ELR (cell line): ENCODE results near the gene ARSD.
"Not testable (repeated sequence)": the region's sequence is repeated elsewhere in the genome, so short reads cannot be mapped to it uniquely, and the experiment has no call there.

Source experiments
- DNase-seq: peaks from one replicate; pipeline ENCODE4 v3.0.0-alpha.2; 2015; ENCODE audit warnings: low read depth

The ARSD gene, protein sequence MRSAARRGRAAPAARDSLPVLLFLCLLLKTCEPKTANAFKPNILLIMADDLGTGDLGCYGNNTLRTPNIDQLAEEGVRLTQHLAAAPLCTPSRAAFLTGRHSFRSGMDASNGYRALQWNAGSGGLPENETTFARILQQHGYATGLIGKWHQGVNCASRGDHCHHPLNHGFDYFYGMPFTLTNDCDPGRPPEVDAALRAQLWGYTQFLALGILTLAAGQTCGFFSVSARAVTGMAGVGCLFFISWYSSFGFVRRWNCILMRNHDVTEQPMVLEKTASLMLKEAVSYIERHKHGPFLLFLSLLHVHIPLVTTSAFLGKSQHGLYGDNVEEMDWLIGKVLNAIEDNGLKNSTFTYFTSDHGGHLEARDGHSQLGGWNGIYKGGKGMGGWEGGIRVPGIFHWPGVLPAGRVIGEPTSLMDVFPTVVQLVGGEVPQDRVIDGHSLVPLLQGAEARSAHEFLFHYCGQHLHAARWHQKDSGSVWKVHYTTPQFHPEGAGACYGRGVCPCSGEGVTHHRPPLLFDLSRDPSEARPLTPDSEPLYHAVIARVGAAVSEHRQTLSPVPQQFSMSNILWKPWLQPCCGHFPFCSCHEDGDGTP

DNA sequence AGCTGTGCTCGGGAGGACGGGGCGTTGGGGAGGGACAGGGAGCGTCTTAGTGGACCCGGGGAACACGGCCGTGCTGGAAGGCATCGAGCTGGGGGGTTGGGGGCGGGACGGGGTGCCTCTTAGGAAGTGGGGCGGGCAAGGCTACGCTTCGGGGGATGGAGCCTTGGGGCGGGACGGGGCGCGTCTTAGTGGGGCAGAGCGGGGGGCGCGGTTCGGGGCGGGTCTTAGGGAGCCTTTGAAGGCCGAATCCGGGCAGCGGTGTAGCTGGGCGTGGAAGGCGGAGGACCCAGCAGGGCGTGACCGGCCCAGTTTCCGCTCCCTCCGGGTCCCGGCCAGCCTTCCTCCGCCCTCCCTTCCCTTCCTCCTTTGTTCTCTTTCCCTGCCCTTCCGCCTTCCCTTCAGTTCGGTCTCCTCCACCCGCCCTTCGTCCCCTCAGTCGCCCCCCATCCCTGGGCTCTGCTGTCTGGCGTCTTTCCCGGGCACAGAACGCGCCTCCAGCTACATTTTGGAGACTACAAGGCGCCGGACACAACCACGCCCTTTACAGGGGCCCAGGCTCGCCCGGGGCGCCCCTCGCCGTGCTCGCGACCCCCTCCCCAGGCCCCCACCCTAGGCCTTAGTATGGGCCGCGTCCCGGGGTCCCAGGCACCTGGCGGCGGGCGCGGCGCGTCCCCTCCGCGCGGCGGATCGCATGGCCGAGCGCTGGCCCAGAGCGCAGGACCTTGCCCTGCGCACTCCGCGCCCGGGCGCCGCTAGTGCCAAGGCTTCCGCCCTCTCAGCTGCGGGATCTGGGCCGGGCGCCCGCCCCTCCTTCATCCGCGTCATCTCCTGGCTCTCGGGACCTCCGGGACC lies at the start of gene ARSD:
TSS of gene ARSD (minus strand) at position 757 of the 852 bp plus-strand sequence. CDS start at position 693, 64 bp downstream.
- peak; percentile 88 for DNase-seq

DNA sequence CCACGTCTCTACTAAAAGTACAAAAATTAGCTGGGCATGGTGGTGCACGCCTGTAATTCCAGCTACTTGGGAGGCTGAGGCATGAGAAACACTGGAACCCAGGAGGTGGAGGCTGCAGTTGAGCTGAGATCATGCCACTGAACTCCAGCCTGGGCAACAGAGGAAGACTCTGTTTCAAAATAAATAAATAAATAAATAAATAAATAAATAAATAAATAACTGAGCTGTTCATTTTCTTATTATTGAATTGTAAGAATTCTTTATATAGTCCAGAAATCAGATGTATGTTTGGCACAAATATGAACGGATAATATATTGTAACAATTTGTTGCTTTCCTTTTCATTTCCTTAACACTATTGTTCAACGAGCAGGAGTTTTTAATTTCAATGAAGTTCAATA lies 49.5 kb upstream of the ARSD start:
- DNase-seq: not testable (repeated sequence)

DNA sequence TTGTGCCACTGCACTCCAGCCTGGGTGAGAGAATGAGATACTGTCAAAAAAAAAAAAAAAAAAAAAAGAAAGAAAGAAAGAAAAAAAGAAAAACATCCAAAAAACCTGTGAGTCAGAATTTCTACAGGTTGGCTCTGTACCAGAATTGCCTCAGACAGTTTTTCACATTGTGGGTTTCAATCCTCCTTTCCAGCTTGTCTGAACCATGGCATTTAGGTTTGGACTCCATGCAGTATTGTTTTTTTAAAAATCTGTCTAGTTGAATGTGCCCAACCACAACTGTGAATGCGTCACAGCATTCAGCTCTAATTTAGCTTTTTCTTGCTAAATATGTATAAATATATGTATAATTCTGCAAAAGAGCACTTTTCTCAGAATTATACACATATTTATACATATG lies 45.8 kb upstream of the ARSD start:
- no peak for DNase-seq

DNA sequence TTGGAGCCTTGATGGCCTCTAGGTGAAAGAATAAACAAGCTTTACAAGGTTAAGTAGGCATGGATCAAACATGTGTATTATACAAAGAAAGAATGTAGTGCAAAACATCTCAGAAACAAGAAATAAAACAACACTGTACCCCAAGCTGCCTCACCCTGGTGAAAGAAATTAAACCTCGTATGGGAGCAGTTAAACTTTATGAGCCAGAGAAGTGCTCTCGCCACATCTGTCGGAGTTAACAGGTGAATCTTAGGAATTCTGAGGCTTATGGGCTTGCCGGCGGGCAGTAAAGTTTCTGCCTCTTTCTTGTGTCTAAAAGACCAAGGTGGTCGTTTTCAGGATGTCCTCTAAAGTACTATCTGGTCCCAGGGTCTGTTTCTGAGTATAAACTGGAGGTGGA lies 43.3 kb upstream of the ARSD start:
- no peak for DNase-seq

DNA sequence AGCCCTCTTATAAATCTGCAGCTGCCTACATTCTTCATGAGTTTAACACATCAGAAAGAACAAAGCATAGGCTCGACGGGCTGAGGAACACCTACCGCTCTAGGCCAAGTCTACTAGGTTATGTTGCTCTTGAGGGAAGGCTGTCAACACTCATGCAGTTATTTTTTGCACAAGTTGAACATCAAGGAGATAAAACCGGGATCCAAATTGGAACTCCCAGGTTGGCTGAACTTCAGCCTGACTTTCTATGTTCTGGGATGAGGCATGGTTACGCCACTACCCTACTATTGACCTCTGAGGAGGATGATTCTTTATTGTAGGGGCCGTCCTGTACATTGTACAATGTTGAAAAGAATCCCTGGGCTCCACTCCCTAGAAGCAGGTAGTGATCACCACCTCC lies 39.9 kb upstream of the ARSD start:
- no peak for DNase-seq

DNA sequence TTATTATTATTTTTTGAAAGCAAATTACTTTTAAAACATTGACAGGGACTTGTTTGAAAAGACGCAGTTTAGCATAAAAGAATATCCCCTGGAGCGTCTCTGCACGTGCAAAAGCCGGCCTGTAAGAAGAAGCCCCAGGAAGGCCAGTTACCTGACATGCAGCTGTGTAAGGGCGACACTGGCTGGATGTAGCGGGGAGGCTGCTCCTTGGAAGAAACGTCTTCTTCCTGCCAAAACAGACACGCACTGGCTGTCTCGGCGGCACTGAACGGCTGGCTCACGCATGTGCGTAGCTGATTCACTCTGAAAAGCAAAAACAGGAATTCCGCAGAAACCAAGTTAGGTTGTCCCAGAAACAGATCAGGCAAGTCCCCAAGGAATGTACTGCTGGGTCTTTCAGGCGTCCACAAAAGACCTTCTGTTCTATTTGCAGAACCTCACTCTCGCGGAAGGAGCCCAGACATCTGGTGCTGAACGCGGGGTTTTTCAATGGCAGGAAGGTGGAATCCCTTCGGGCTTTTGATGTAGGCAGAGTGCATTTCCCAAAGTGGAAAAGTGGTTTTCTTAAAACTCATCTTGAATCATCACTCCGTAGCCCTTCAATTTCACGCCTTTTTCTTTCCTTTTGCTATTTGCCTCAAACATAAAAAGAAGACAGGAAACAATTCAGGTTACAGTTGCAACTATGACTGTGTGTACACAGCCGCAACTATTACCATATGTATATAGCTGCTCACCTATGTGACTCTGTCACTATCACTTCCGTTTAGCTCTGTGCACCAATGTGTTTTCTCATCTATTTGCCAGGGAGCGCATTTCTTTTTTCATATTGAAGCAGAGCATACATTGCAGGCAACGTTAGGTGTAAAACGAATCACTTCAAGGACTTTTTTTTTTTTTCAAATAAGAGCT lies 39.1 kb upstream of the ARSD start:
- peak; percentile 55 for DNase-seq

DNA sequence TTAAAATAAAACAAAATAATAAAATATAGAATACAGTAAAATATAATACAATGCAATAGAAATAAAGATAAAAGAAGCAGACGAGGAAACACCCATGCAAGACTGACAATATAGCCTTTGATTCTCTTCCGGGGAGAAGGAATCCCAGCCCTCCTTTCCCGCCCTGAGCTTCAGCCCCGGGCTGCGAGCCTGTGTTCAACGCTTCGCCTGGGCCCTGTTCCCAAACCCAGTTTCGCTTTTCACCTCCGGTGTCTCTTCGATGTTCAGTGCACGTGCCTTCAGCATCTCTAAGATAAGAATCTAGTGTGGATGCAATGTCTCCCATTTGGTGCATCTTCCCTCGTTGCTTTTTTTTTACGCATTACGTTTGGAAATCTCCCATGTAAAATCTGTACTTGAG lies 38.4 kb upstream of the ARSD start:
- DNase-seq: no peak

DNA sequence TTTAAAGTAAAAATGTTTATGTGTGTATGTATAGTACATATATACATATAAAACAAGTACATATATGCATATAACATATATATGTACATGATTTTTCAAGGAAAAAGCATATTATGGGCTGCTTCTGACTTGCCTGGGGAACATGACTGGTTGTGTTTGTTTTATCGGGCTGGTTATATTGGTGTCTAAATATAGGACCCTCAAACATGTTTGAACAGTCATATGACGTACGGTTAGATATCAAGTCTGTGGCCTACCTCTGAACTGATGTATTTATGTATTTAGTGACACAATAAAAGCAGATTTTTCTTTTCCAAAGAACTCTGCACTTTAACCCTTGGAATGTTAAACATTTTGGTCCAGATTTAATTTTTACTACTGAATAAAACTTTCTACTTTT lies 37.9 kb upstream of the ARSD start:
- no peak for DNase-seq

DNA sequence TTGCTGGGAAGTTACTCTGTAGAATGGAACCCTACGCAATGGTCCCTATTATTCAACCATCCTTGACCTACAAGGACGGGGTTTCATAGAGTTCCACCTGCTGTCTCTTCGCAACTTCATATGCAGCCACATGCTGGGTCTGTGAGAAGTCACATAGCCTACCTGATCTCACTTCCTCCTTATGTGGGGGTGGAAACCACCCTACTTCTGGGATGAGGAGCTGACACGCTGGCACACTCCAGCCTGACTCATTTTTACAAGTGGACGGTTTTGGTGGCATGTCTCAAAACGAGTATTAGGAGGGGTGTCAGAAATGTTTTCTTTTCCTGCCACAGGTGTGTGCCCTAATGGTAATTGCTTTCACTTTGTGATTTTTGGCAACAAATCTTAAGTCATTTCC lies 36.8 kb upstream of the ARSD start:
- no peak for DNase-seq

DNA sequence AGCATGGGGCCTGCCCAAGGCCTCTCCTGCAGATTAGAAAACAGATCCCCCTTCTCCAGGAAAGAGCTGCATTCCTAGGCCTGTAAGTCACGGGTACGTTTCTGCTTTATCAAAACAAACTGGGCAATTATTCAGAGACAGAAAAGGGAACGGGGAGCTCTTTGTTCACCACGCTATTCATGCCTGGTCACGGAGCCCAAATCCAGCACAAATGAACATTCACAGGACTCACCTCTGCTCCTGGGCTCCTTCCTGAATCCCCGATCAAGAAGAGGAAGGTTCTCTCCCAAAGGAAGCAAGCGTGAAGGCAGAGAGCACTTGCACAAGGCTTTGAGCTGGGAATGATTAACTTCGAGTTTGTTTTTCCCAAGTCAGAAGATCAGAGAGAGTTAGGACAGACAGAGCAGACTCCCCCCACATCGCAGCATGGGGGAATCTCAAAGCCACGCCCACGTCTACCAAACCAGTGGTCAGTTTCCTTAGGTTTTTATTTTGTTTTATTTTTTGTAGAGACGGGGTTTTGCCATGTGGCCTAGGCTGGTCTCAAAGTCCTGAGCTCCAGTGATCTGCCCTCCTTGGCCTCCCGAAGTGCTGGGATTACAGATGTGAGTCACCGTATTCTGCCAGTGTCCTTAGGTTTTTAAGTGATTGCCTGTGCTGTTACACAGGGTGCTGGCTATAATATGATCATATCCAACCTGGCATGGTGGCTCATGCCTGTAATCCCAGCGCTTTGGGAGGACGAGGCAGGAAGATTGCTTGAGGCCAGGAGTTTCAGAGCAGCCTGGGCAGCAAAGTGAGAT lies 35.1 kb upstream of the ARSD start:
- peak; percentile 59 for DNase-seq

DNA sequence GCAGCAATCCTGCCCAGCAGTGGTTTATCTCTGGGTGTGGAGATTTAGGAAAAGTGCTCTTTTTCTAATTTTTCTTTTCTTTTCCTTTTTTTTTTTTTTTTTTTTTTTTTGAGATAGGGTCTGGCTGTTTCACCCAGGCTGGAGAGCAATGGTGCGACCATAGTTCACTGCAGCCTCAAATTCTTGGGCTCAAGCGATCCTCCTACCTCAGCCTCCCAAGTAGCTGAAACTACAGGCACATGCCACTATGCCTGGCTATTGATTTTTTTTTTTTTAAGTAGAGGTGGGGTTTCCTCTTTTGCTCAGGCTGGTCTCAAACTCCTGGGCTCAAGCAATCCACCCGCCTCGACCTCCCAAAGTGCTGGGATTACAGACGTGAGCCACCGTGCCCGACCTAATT lies 34.3 kb upstream of the ARSD start:
- not testable (repeated sequence) for DNase-seq

DNA sequence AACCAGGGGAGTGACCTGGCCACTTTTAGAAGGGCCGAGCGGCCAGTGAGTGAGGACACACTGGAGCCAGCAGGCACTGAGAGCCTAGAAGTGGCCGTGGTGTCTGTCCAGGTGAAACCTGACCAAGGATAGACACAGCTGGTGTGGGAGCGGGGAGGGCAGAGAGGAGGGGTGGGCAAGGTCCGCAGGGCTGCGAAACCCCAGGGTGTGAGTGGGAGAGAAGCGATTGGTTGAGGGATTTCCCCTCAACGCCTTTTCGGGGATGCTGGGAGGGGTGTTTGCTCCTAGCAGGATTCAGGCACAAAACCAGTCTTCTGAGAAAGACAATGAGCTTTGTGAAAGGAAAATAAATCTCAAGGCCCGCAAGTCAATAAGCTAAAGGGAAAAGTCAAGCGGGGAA lies 33.2 kb upstream of the ARSD start:
- no peak for DNase-seq

DNA sequence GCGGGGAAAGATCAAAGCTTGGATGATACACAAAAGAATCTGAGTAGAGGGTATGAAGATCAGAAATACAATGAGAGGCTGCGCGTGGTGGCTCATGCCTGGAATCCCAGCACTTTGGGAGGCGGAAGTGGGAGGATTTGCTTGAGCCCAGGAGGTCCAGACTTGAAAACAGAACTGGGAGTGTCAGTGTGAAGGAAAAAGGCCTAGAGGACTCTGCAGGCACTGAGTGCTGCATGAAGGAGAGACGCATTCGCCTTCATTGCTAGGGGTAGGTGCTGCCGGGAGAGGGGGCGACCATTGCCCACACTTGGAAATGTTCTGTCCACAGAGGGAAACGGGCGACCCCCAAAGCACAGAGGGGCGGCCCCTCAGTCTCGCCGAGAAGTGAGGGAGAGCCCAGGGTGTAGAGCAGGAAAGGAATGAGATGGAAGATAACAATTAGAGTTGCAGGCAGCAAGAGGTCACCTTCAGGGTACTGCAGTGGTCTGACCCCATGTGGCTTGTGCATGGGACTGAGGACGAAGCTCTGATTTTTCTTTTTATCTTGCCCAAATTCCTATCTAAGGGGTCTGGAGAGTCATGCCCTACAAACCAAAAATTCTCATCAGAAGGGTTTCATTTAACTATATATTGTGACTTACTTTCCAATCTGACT lies 31.8 kb upstream of the ARSD start:
- DNase-seq: no peak

DNA sequence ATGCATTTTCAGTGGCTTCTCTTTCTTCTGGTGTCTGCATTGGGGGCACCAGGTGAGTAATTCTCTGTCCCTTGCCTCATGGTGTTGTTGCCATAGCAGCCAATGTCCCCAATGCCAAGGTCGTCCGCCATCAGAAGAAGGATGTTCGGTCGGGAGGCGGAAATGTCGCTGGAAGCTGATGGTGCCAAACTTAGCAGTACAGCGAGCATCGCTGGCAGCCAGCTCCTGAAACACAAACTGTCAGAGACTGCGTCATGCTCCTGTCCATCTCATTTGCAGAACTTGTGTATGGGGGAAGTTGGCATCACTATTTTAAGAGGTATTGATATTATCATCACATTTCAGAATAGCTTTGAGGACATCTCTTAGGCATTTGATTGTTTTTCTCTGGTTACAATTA lies 29.1 kb upstream of the ARSD start:
- DNase-seq: no peak

DNA sequence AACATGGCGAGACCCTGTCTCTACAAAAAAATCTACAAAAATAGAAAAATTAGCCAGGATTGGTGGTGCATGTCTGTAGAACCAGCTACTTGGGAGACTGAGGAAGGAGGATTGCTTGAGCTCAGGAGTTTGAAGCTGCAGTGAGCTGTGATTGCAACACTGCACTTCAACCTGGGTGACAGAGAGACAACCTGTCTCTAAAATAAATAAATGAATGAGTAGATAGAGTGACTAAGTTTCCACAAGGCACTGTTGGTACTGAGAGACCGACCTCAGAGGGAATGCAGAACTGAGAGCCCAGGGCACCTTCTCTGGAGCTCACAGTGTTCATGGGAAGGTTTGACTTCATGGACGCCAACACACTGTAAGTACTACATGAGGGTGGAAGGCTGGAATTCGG lies 26.7 kb upstream of the ARSD start:
- no peak for DNase-seq

DNA sequence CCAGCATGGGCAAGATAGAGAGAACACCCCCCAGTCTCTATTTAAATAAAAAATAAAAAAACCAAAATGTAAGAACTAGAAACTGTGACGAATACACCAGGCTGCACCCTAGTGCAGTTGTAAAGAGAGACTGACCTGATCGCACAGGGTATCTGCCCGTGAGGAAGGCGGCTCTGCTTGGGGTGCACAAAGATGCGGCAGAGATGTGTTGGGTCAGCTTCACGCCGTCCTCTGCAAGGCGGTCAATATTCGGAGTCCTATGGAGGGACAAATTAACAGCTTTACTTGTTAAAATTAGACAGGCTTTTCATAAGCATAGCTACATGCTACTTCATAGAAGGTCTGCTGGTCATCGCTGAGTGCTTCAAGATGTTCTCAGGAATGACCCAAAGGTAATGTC lies 26.1 kb upstream of the ARSD start:
- DNase-seq: no peak

DNA sequence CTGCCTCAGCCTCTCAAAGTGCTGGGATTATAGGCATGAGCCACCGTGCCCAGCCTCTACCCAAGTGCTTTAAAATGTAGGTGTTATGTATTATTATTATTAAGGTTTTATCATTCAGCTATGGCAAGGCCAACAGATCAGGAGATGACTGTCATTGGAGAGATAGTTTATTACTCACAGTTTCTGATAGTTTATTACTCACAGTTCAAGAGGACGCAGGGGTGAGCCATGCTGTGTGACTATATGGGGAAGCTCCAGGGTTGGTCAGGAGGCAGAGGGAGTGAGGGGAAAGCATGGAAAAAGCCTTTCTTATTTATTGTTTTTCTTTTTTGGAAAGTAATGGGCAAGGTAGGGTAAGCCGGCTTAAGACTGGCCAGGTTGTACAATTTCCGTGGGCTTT lies 25.4 kb upstream of the ARSD start:
- DNase-seq: peak; percentile 32

DNA sequence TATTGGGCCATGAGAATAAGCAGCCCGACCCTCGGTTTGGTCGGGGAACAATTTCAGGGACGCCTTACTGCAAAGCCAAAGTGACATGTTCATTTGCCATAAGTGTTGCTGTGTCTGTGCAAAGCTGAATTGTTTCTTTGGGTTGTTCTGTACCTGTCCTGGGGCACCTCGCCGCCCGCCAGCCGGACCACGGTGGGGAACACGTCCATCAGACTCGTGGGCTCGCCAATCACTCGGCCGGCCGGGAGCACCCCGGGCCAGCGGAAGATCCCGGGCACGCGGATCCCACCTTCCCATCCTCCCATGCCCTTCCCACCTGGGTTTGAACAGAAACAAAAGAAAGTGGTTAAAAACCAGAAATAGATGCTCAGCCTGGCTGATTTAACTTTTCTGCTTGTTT lies 8.8 kb upstream of the ARSD start:
- not testable (repeated sequence) for DNase-seq

DNA sequence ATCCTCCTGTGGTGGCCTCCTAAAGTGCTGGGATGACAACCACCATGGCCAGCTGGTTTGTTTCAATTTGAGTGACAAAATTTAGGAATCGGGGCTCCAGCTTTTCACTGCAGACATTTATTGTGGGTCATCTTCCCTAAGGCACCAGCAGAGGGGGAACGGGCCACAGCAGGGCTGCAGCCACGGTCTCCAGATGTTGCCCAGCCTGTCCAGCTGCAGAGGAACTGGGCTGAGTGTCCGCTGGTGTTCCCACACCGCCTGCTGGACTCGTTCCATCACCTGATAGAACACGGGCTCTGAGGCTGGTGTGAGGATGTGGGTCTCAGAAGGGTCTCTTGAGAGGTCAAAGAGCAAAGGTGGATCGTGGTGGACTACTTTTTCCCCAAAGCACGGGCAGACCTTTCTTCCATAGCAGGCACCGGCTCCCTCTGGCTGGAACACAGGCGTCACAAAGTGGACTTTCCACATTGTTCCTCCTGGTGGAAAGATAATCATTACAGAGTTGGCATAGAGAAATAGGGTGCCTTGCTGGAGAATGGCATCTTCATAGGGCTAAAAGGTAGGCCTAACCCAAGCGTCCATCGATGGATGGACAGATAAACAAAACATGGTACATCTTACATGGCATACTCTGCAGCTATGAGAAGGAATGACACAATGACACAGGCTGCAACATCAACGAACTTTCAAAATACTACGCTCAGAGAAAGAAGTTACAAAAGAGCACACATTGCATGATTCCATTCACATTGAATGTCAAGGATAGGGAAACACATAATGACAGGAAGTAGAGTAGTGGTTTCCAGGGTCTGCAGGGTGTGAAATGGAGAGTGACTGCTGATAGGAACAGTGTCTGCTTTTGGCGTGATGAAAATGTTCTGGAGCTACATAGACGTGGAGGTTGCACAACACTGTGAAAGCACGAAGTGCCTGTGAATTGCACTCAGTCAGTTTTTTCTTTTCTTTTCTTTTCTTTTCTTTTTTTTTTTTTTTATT lies 5.9 kb upstream of the ARSD start:
- DNase-seq: no peak
